Measurements from ENCODE around the gene SESN1.

SESN1 gene

GRCh38 chr6:109058620-109059019 lies 36.0 kb downstream of the SESN1 start:
- DNase-seq: no peak

- no peak for DNase-seq
These were observed 38.0 kb downstream of the SESN1 start for GRCh38 chr6:109056661-109057060.

GRCh38 chr6:109055771-109056235 lies 38.8 kb downstream of the SESN1 start:
- DNase-seq: peak; percentile 30

DNA sequence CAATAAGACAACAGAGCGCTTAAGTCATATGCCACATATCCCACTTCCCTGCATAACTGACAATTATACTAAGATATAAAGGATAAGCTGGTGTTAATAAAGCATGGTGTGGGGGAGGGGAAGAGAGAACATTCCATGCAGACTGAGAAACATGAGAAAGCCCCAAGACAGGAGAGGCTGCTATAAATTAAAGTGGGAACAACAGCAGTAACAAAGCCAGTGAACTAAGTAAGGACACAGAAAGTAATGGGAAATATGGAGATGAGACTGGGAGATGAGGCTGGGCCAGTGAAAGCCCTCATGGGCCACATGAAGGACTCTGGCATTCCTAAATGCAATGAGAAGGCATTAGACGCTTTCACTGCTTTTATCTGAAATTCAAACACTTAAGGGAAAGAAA lies 41.3 kb downstream of the SESN1 start:
- no peak for DNase-seq

DNA sequence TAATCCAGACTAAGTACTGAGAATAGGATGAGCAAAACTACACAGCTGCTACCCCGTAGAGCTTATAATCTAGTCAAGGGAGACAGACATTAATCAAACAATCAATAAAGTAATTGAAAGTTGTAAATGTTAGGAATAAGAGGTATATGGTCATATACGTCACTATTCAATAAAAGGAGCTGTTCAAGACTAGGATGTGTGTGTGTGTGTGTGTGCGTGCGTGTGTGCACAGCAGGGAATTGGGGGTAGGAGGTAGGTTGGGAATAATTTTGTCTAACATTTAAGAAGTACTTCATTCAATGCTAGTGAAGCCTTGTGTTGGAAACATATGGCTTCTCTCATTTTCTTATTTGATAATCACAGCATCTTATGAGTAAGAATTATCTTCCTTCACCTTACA lies 41.8 kb downstream of the SESN1 start:
- no peak for DNase-seq

- DNase-seq: no peak
These were observed 42.5 kb downstream of the SESN1 start for GRCh38 chr6:109052018-109052651.

DNA sequence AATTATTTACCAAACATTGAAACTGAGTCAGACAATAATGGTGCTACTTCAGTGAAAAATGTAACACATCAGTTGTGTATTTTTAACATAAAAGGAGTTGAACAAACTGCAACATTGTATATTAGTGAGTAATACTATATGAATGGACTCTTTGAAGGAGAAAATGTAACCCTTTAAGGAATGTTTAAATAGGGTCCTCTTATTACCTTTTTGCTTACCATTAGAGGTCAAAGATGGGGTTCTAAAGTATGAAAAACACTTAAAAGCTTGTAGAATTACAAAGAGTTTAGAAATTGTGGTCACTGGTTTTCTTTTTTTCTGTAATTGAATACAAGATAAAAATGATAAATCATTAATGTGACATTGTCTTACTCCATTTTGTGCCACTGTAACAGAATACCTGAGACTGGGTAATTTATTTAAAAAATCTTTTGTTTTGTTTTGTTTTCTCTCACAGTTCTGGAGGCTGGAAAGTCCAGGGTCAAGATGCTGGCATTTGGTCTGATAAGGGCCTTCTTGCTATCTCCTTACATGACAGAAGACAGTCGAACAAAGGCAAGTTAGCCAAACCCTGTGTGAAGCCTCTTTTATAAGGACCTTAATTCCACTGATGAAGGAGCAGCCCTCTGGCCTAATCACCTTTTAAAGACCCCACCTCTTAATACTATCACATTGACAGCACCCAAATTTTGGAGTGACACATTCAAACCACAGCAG lies 43.2 kb downstream of the SESN1 start:
- no peak for DNase-seq

DNA sequence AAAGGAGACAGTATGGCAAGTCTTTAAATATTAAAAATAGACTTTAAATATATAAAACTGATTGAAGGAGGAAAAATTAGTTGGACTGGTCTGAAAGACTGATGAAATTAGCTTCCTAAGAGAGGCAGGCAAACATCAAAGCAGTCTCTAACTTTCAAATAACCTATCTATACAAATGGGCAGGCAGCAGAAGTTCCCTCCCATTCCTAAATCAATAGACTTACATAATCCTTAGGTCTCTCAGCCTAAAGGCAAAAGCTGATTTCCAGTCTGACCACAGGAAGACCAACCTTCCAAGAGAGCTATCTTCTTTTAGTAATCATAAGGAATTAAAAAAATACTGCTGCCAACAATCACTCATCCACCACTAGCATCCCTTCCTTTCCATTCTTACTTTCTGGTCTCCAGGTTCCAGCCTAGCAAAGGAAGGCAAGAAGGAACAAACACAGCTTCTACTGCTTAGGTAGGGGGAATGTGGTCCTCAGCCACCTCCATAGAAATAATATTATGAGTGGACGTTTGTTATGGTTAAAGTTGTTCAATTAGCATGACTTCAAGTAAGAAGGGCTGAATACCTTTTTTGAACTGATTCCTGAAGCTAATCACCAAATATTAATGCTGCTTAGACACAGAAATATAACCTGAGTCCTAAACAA lies 44.1 kb downstream of the SESN1 start:
- DNase-seq: no peak

DNA sequence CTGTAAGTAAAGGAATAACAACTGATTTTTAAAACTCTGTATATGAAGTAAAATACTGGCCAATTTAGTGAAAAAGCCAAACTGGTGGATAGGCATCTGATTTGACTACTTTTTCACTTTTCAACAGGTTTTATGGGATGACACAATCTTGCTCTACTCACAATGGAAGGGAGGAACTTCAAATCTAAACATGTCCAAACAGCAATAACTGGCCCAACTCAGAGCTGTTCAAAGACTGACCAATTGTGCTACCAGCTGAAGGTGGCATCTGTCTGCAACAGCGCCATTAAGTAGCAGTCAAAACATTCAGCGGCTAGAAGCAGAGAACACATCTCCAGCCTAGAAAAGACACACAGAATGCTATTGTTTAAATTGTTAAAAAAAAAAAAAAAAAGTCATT lies 44.6 kb downstream of the SESN1 start:
- DNase-seq: no peak

- no peak for DNase-seq
These were observed 45.8 kb downstream of the SESN1 start for GRCh38 chr6:109048670-109049415.

- DNase-seq: no peak
These were observed 46.5 kb downstream of the SESN1 start for GRCh38 chr6:109048176-109048575.

GRCh38 chr6:109045493-109045892 lies 49.2 kb downstream of the SESN1 start:
- DNase-seq: no peak

DNA sequence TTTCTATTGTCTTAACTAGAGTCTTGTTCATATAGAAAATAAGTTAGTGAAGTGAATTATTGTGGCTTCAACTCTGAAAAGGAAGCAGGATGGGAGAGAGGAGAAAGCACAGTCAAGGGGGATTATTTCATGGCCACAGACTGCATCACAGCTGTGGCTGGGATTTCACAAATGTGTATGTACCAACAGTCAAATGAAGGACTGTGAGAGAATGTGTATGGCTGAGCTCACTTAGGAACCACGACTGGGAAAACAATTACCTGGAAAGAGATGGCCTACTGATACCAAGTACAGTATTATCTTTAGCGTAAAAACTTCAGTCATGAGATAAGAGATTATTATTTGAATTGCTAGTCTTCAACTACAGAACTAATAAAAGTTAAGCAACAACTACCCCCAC lies 54.9 kb downstream of the SESN1 start:
- no peak for DNase-seq

DNA sequence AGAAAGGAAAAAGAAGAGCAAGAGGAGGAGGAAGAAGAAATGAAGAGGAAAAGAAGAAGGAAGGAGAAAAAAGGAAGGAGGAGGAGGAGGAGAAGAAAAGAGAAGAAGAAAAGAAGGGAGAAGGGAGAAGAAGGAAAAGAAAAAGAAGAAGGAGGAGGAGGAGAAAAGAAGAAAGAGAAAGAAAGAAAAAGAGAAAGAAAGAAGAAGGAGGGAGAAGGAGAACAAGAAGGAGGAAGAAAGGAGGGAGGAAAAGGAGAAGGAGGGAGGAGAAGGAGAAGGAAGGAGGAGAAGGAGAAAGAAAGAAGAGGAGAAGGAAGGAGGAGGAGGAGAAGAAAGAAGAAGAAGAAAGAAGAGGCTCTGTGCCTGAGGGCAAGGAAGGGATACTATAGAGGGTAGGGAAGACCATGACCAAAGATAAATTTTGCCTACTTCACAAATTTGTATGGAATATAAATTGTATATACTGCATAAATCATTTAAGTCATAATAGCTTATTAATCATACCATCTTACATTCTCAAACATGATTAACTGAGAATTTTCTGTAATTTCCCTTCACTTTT lies 55.7 kb downstream of the SESN1 start:
- no peak for DNase-seq

DNA sequence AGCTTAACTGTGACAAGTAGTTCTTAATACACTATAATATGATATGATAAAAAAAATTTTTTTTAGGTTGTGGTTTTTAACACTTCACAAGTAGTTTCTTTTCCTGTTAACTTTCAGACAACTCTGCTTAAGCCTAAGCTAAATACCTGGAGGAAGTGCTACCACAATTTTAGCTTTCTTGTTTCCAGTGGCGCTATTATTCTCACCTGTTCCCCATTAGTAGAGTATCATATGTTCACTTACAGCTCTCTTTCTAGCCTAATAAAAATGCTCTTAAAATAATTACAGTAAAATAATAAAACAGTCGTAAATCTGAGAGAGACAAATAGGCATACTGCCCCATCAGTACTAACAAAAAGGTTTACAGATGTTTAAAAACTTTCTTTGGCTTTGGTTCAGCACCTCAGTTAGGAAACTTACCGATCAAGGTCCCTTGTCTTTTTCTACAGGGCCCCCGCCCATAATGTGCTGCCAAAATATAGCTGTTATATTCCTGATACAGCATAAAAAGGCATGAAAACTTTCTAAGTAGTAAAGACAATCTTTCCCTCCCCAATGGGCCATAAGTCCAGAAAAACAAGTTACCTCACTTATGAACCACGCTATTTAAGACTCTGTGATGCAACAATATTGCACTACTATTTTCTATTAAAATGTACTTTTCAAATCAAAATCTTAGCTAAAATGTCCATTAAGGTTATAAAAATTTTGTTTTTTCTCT lies 57.9 kb downstream of the SESN1 start:
- no peak for DNase-seq

GRCh38 chr6:109034526-109034925 lies 60.1 kb downstream of the SESN1 start:
- no peak for DNase-seq

DNA sequence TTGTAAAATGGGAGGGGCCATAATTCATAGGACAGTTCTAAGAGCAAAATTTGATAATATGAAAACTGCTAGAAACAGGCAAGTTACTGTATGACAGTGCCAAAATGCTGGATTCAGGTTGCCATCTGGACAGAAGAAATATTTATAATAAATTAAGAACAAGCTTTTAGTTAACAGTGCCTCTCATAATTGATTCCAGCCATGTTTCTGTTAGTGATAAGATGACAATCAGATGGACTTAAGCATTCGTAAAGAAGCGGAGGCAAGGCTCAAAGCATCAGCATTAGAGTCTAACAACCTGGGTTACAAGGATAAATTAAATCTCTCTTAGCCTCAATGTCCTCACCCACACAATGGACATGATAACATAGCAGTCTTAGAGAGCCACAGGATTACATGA lies 61.0 kb downstream of the SESN1 start:
- no peak for DNase-seq

- no peak for DNase-seq
These were observed 63.2 kb downstream of the SESN1 start for GRCh38 chr6:109031416-109031815.

DNA sequence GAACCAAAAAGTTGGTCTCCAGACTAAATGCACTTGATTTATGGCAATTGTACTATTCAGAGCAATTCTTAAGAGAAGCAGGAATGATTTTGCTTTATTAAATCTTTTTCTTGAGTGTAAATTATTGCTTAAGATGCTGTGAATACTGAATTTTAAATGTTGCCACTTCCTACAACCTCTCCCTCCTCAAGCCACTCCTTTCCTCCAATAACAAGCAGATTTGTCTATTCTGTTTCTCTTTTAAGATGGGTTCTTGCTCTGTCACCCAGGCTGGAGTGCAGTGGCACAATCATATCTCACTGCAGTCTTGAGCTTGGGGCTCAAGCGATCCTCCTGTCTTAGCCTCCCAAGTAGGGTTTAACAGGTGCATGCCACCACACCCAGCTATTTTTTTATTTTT lies 65.3 kb downstream of the SESN1 start:
- no peak for DNase-seq

DNA sequence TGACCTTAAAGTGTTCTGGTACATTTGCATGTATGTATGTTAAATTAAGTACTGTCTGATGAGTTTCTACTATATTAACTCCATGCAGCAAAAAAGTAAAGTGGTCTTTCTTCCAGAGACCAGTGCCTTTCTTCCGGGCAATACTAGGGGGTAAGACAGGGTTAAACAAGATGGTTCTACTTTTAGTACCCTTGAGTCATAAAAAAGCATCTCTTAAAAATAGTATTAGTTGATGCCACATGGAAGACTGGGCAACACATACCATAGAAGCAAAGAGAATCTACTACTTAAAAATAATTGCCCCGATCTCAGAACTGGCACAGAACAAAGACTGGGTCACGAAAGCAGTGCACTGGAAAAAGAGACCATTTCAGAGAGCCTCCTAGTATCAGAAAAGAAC lies 66.2 kb downstream of the SESN1 start:
- DNase-seq: no peak

DNA sequence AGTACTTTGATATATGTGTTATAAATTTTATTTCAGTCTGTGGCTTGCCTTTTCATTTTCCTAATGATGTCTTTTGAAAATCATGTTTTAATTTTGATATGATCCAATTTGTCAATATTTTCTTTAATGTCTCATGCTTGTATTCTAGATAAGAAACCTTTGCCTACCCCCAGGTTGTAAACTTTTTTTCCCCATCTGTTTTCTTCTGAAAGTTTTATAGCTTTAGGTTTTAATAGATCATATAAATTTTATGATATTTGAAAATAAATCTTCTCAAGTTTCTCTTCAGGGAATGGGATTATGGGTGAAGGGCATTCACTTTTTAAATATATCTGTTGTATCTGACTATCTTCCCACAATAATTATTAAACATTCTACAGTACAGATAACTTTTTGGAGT lies 66.7 kb downstream of the SESN1 start:
- DNase-seq: no peak

- no peak for DNase-seq
These were observed 69.0 kb downstream of the SESN1 start for GRCh38 chr6:109025639-109026038.

DNA sequence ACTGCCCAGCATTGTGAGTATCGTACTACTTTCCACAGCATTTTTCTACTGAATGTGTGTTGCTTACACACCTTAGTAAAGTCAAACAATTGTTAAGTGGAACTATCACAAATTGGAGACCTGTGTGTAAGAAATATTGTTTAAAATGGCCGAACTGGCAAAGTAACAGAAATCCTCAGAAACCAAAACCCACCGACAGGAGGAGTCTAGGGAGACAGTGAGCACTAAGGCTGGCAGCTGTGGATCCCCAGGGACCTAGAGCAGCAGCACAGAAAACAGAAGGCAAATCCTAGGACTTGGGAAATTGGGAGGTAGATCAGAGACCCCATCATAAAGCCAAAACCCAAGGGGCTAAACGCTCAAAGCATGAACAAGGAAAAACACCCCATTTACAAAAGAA lies 69.9 kb downstream of the SESN1 start:
- no peak for DNase-seq
